CD4-positive, alpha-beta memory T cell (primary cell): ENCODE data around the gene CNNM3. TPM values are rescaled to one million over a fixed set of nuclear protein-coding genes. Genes with fewer than 3 reads are reported as not detected.

ENCODE experiments used
- CTCF ChIA-PET: fragments of 350-600 bp; sonication (Branson Sonifier 250); formaldehyde crosslinking; loops from one replicate; lab custom pipeline; 2021; ENCODE audit warnings: inconsistent platforms; ENCODE audit not compliant: partially characterized antibody; lab: Charles Lee
- POLR2A ChIA-PET: fragments of 350-600 bp; sonication (Branson Sonifier 250); formaldehyde crosslinking; loops from one replicate; lab custom pipeline; 2021; ENCODE audit not compliant: partially characterized antibody; lab: Charles Lee
- DNase-seq, 5 donors: peaks; one replicate each; pipeline versions ENCODE4 v3.0.0 to v3.0.0-alpha.2; 2020 to 2022; ENCODE audit warnings: mixed read lengths in 1 of 5
- H3K27ac ChIP-seq: one replicate; pipeline ENCODE4 v1.7.0; 2013; ENCODE audit warnings: low read depth, low read length
- H3K27me3 ChIP-seq: 2 replicates; pipeline ENCODE4 v1.7.0; 2013; ENCODE audit warnings: mild to moderate bottlenecking, low read length, moderate library complexity; ENCODE audit not compliant: insufficient read depth
- H3K36me3 ChIP-seq: 2 replicates; pipeline ENCODE4 v1.7.0; 2013; ENCODE audit warnings: mild to moderate bottlenecking, low read length, moderate library complexity; ENCODE audit not compliant: insufficient read depth
- H3K4me1 ChIP-seq: 2 replicates; pipeline ENCODE4 v1.7.0; 2013; ENCODE audit warnings: mild to moderate bottlenecking, low read length, moderate library complexity; ENCODE audit not compliant: insufficient read depth
- H3K4me3 ChIP-seq, 2 donors: one replicate each; pipeline ENCODE4 v1.7.0; 2013; ENCODE audit warnings: low read length in 2 of 2, mild to moderate bottlenecking in 1 of 2
- H3K9me3 ChIP-seq, 2 donors: one replicate each; pipeline ENCODE4 v1.7.0; 2013; ENCODE audit warnings: low read length in 2 of 2, control low read depth in 1 of 2; ENCODE audit not compliant: control insufficient read depth in 1 of 2
- H3K27ac Mint-ChIP-seq, 7 donors: one replicate each; pipeline ENCODE4 v1.8.0; 2020 to 2021; ENCODE audit warnings: mixed read lengths in 7 of 7, mild to moderate bottlenecking in 6 of 7, inconsistent platforms in 3 of 7, moderate library complexity in 3 of 7
- H3K27me3 Mint-ChIP-seq, 2 donors: one replicate each; pipeline ENCODE4 v1.8.0; 2020 to 2021; ENCODE audit warnings: mixed read lengths in 2 of 2
- H3K36me3 Mint-ChIP-seq, 2 donors: one replicate each; pipeline ENCODE4 v1.8.0; 2020 to 2021; ENCODE audit warnings: mixed read lengths in 2 of 2, inconsistent platforms in 1 of 2, mild to moderate bottlenecking in 1 of 2
- H3K4me1 Mint-ChIP-seq, 4 donors: one replicate each; pipeline ENCODE4 v1.8.0; 2020 to 2021; ENCODE audit warnings: mixed read lengths in 4 of 4, mild to moderate bottlenecking in 1 of 4
- H3K4me3 Mint-ChIP-seq, 8 donors: one replicate each; pipeline ENCODE4 v1.8.0; 2020 to 2021; ENCODE audit warnings: mixed read lengths in 8 of 8, mild to moderate bottlenecking in 7 of 8, moderate library complexity in 6 of 8, inconsistent platforms in 3 of 8
- H3K9me3 Mint-ChIP-seq, 8 donors: one replicate each; pipeline ENCODE4 v1.8.0; 2020 to 2021; ENCODE audit warnings: mixed read lengths in 8 of 8, mild to moderate bottlenecking in 5 of 8, inconsistent platforms in 3 of 8, moderate library complexity in 1 of 8
- intact Hi-C: fragments of 100-400 bp; cut with micrococcal nuclease; formaldehyde crosslinking; loops from one replicate; pipeline ENCODE4 v1.15.1; 2023
- polyA plus RNA-seq, 2 donors: library from polyadenylated mRNA; unstranded; fragments of 300-500 nt; fragmentation: Illumina TruSeq; gene quantifications; one replicate each; pipeline ENCODE4 v1.2.3, GENCODE V29; 2021
- total RNA-seq, 2 experiments: library from RNA; stranded (reverse); gene quantifications; one replicate each; pipeline ENCODE4 v1.2.3, GENCODE V29; 2021

The CNNM3 gene
- total and polyA plus RNA-seq, 4 experiments from 2014 or later = 3.7 to 57.4 (median 34.1) TPM

DNA sequence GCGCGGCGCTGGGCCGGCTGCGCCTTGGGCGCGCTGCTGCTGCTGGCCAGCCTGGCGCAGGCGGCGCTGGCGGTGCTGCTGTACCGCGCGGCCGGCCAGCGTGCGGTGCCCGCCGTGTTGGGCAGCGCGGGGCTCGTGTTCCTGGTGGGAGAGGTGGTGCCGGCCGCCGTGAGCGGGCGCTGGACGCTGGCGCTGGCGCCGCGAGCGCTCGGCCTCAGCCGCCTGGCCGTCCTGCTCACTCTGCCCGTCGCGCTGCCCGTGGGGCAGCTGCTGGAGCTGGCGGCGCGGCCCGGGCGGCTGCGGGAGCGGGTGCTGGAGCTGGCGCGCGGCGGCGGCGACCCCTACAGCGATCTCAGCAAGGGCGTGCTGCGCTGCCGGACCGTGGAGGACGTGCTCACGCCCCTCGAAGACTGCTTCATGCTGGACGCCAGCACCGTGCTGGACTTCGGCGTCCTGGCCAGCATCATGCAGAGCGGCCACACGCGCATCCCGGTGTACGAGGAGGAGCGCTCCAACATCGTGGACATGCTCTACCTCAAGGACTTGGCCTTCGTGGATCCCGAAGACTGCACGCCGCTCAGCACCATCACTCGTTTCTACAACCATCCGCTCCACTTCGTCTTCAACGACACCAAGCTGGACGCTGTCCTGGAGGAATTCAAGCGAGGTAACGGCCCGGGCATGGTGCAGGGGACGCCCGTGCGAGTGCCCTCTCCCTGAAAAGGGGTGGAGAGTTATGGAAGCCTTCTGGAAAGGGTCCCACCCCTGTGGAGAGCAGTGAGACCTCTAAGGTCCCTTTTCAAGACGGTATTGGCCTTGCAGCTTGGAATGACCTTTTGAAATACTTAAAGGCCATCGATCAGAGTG, 1.0 kb downstream of the CNNM3 start:
- Mint-ChIP-seq H3K4me1 (peaks cover 53 to 73% (median 63%) of the 10 kb centered on the region in 4 donors), H3K9me3 (no peaks in the 10 kb centered on the region), H3K4me3 (peak overlapping the region; percentile 80 to 92 (median 87)), H3K27ac (peak overlapping the region in 5 of 7 donors; percentile 19 to 84 (median 48)), H3K27me3 (no peaks in the 10 kb centered on the region), H3K36me3 (peaks cover 7 to 37% of the 10 kb centered on the region in 2 donors)
- H3K4me3 ChIP-seq = peak overlapping the region; percentile 63 to 74
- H3K36me3 ChIP-seq = peaks cover 9% of the 10 kb centered on the region
- intact Hi-C loops = loop anchor here (1.0 to 5.0 kb wide), 9 partner anchors 11 to 295 kb away; partner anchors contain the start of genes ANKRD36, ANKRD39, CNNM4 and LMAN2L
- ChIA-PET POLR2A (interaction anchor here (0.8 to 7.6 kb wide), 28 partner anchors 9 to 672 kb away, joined by 3 to 104 read pairs (median 6); partner anchors contain the start of genes ANKRD36, ANKRD39, ARID5A and CNNM4), CTCF (interaction anchor here (0.7 to 6.8 kb wide), 15 partner anchors 10 to 142 kb away, joined by 3 to 32 read pairs (median 5); partner anchors contain the start of genes ANKRD39 and CNNM4)
- no peaks in the 10 kb centered on the region for H3K9me3 ChIP-seq
- no peaks in the 10 kb centered on the region for H3K27me3 ChIP-seq
- H3K27ac ChIP-seq = peak overlapping the region; percentile 27
- H3K4me1 ChIP-seq = peaks cover 61% of the 10 kb centered on the region
- no peak for DNase-seq

DNA sequence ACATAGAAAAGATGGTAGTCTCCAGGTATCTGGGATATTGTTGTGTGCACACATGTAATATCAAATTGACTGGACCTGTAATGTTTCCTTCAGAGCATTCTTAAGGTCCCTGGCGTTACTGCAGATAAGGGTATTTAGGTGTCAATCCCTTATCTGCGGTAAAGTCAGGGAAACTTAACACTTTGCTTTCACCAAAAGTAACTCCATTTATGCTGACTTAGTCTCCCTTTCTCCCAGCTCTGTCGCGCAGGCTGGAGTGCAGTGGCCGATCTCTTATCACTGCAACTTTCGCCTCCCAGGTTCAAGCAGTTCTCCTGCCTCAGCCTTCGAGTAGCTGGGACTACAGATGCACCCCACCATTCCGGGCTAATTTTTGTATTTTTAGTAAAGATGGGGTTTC, 1.8 kb downstream of the CNNM3 start:
- Histone ChIP-seq H3K9me3 (no peaks in the 10 kb centered on the region), H3K4me3 (peak overlapping the region; percentile 63 to 74), H3K27me3 (no peaks in the 10 kb centered on the region), H3K36me3 (peaks cover 16% of the 10 kb centered on the region), H3K27ac (no peak overlapping the region), H3K4me1 (peaks cover 61% of the 10 kb centered on the region)
- H3K9me3 Mint-ChIP-seq = no peaks in the 10 kb centered on the region
- POLR2A ChIA-PET = interaction anchor here (0.8 to 7.6 kb wide), 10 partner anchors 8 to 145 kb away, joined by 3 to 104 read pairs (median 7); partner anchors contain the start of genes ANKRD39 and CNNM4
- H3K4me1 Mint-ChIP-seq = peaks cover 49 to 70% (median 59%) of the 10 kb centered on the region in 4 donors
- no peak for DNase-seq
- H3K27me3 Mint-ChIP-seq = no peaks in the 10 kb centered on the region
- CTCF ChIA-PET = interaction anchor here (0.7 to 6.8 kb wide), 8 partner anchors 11 to 140 kb away, joined by 3 to 32 read pairs (median 4); partner anchors contain the start of genes ANKRD39 and CNNM4
- peak overlapping the region; percentile 80 to 92 (median 87) for H3K4me3 Mint-ChIP-seq
- intact Hi-C loops = loop anchor here (5.0 kb wide), 2 partner anchors 56 to 294 kb away; partner anchors contain the start of genes ANKRD36 and CNNM4
- peak overlapping the region; percentile 11 to 84 (median 72) for H3K27ac Mint-ChIP-seq
- H3K36me3 Mint-ChIP-seq = peaks cover 7 to 39% of the 10 kb centered on the region in 2 donors

DNA sequence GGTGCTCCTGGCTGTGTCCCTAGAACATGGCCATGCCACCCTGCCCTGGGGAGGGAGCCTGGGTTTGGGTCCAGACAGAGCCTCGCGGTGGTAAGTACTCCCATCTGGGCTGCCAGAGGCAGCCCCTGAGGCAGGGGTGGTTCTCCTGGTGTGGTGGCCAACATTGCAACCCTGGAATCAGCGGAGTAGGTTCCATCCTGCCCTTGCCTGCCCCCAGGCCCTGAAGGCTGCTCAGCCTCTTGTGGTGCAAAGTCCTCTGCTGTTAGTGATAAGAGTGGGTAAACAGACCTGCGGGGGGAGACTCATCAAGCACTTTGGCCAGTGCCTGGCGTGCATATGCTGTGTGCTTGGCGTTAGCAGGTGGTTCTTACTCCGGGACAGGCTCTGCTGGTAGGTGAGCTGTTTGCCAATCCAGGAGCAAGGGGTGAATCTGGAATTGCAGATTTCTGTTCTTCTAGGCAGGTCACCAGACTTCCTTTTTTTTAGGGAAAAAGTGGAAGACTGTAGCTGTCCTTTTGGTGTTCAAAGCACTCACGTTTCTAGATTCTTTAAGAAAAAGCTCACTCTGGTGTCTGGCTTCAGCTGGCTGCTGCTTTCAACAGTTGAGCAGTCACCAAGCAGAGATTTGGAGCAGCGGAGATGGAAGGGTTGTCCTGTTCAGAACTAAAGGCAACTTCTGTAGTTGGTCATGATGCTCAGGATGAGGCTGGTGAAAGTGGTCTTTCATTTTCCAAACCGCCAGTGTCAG, 3.2 kb downstream of the CNNM3 start:
- peaks cover 7 to 44% of the 10 kb centered on the region in 2 donors for H3K36me3 Mint-ChIP-seq

DNA sequence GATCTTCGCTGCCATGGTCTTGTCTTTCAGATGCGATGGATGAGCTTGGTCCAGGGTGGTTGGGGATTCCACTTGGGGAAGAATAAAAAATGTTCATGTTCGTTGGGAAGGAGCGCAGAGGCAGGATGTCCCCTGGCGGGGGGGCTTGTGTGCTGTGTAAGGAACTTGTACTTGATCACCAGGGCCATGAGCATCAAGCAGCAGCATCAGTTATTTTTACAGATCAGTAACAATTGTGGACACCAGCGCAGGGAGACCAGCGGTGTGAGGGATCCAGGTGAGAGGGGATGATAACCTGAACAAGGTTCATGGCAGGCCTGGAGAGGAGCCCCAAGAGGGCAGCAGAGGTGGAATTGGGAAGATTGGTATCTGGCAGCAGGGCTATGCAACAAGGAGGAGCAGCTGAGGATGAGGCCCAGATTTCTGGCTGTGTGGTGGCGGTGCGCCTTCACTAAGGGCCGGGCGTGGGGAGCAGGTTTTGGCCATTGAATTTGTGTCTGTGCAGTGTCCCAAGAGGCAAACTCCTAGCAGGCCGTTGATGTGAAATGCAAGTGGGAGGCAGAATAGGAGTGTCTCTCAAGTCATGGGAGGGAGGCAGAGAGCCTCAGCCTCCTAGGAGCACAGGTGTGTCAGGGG, 3.9 kb downstream of the CNNM3 start:
- H3K4me1 Mint-ChIP-seq = peaks cover 44 to 70% (median 56%) of the 10 kb centered on the region in 4 donors
- no peak for DNase-seq
- Histone ChIP-seq H3K4me3 (no peak overlapping the region), H3K4me1 (peaks cover 52% of the 10 kb centered on the region), H3K36me3 (peaks cover 33% of the 10 kb centered on the region), H3K27ac (no peak overlapping the region), H3K9me3 (no peaks in the 10 kb centered on the region), H3K27me3 (no peaks in the 10 kb centered on the region)
- H3K36me3 Mint-ChIP-seq = peaks cover 7 to 50% of the 10 kb centered on the region in 2 donors
- H3K9me3 Mint-ChIP-seq = no peaks in the 10 kb centered on the region
- ChIA-PET POLR2A (interaction anchor here (0.6 to 7.6 kb wide), 8 partner anchors 9 to 132 kb away, joined by 3 to 80 read pairs (median 8); partner anchors contain the start of genes ANKRD39 and CNNM4), CTCF (interaction anchor here (0.9 to 6.8 kb wide), 5 partner anchors 10 to 142 kb away, joined by 3 to 32 read pairs (median 3); partner anchors contain the start of gene ANKRD39)
- intact Hi-C loops = loop anchor here (5.0 kb wide), 2 partner anchors 58 to 292 kb away; partner anchors contain the start of genes ANKRD36 and CNNM4
- H3K27ac Mint-ChIP-seq = peak overlapping the region in 5 of 7 donors; percentile 68 to 90 (median 79)
- H3K27me3 Mint-ChIP-seq = no peaks in the 10 kb centered on the region
- peak overlapping the region; percentile 31 to 92 (median 86) for H3K4me3 Mint-ChIP-seq

More for the DNA sequence above, 3.2 kb downstream of the CNNM3 start:
- H3K4me3 Mint-ChIP-seq = peak overlapping the region; percentile 74 to 92 (median 87)
- no peaks in the 10 kb centered on the region for H3K9me3 Mint-ChIP-seq
- H3K27ac ChIP-seq = no peak overlapping the region
- POLR2A ChIA-PET = interaction anchor here (0.6 to 7.6 kb wide), 11 partner anchors 9 to 673 kb away, joined by 3 to 80 read pairs (median 6); partner anchors contain the start of genes ANKRD39 and CNNM4
- no peaks in the 10 kb centered on the region for H3K9me3 ChIP-seq
- CTCF ChIA-PET = interaction anchor here (0.9 to 6.8 kb wide), 5 partner anchors 11 to 137 kb away, joined by 3 to 32 read pairs (median 5); partner anchors contain the start of gene ANKRD39
- intact Hi-C loops = loop anchor here (5.0 kb wide), 2 partner anchors 57 to 293 kb away; partner anchors contain the start of genes ANKRD36 and CNNM4
- peaks cover 27% of the 10 kb centered on the region for H3K36me3 ChIP-seq
- no peaks in the 10 kb centered on the region for H3K27me3 ChIP-seq
- H3K27me3 Mint-ChIP-seq = no peaks in the 10 kb centered on the region
- peak overlapping the region in 1 of 2 donors; percentile 74 for H3K4me3 ChIP-seq
- H3K4me1 ChIP-seq = peaks cover 55% of the 10 kb centered on the region
- H3K27ac Mint-ChIP-seq = peak overlapping the region in 6 of 7 donors; percentile 43 to 90 (median 74)
- H3K4me1 Mint-ChIP-seq = peaks cover 46 to 67% (median 58%) of the 10 kb centered on the region in 4 donors
- no peak for DNase-seq

DNA sequence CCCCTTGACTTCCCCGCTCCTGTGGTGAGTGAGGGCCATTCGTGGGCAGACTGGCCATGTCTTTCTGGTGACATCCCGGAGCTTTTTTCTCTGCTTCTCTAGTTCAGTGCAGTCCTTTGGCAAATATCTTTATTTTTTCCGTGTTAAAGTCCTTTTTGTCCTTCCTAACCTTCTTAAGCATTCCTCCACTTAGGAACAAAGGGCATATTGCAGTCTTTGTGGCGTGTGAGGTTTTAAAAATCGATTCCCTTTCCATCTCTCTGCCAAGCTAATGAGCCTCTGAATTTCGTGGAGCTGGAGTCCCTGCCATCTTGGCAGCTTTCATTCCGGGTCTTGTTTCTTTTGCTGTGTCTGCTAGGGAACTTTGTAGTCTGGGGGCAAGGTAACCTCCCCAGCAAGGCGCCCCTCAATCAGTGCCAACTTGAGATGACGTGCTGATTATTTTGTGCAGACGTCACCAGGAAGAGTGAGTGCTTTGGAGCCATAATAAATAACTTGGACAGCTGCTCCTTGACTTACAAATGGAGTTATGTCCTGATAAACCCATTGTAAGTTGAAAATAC, 5.1 kb downstream of the CNNM3 start:
- H3K9me3 Mint-ChIP-seq = no peaks in the 10 kb centered on the region
- H3K4me1 Mint-ChIP-seq = peaks cover 40 to 66% (median 50%) of the 10 kb centered on the region in 4 donors
- POLR2A ChIA-PET = interaction anchor here (1.0 to 7.6 kb wide), 5 partner anchors 15 to 103 kb away, joined by 3 to 80 read pairs (median 4); partner anchors contain the start of gene ANKRD39
- Histone ChIP-seq H3K27ac (no peak overlapping the region), H3K9me3 (no peaks in the 10 kb centered on the region), H3K27me3 (no peaks in the 10 kb centered on the region), H3K4me1 (peaks cover 46% of the 10 kb centered on the region), H3K4me3 (no peak overlapping the region), H3K36me3 (peaks cover 39% of the 10 kb centered on the region)
- CTCF ChIA-PET = interaction anchor here (1.0 to 6.8 kb wide), 3 partner anchors 36 to 141 kb away, joined by 3 to 32 read pairs (median 3); partner anchors contain the start of genes ANKRD39 and CNNM4
- peak overlapping the region in 6 of 7 donors; percentile 1 to 74 (median 56) for H3K27ac Mint-ChIP-seq
- H3K36me3 Mint-ChIP-seq = peaks cover 7 to 54% of the 10 kb centered on the region in 2 donors
- intact Hi-C loops = no loop called here
- H3K4me3 Mint-ChIP-seq = peak overlapping the region in 5 of 8 donors; percentile 10 to 88 (median 40)
- no peak for DNase-seq
- H3K27me3 Mint-ChIP-seq = no peaks in the 10 kb centered on the region
